GM23338 (cell line): ENCODE data around the gene TNS3. TPM values are rescaled to one million over a fixed set of nuclear protein-coding genes. Genes with fewer than 3 reads are reported as not detected.

Experiments used
- ATAC-seq: fragments of 200-7000 bp; cut with Tn5 transposase; 3 replicates; pipeline ENCODE4 v1.9.1; 2020
- DNase-seq: peaks from one replicate; pipeline ENCODE4 v3.0.0-alpha.2; 2015; ENCODE audit warnings: low spot score
- H2AFZ ChIP-seq: fragments of 200-600 bp; sonication (generic); 2 replicates; pipeline ENCODE4 v1.8.0; 2016; ENCODE audit warnings: antibody characterized with exemption, mild to moderate bottlenecking, moderate library complexity
- H3F3A ChIP-seq: fragments of 200-600 bp; sonication (generic); replicated peaks from 2 replicates; pipeline ENCODE4 v1.8.0; 2017; ENCODE audit warnings: antibody characterized with exemption, mixed run types, low read depth
- H3K27ac ChIP-seq: fragments of 200-600 bp; sonication (generic); 2 replicates; pipeline ENCODE4 v1.6.1; 2016; ENCODE audit warnings: low read depth
- H3K27me3 ChIP-seq: fragments of 200-600 bp; sonication (generic); 2 replicates; pipeline ENCODE4 v1.8.0; 2016; ENCODE audit warnings: mild to moderate bottlenecking, mixed run types, moderate library complexity; ENCODE audit not compliant: insufficient read depth
- H3K36me3 ChIP-seq: fragments of 200-600 bp; sonication (generic); 2 replicates; pipeline ENCODE4 v1.8.0; 2016; ENCODE audit warnings: mild to moderate bottlenecking; ENCODE audit not compliant: insufficient read depth
- H3K4me1 ChIP-seq: fragments of 200-600 bp; sonication (generic); 2 replicates; pipeline ENCODE4 v1.8.0; 2016; ENCODE audit warnings: mild to moderate bottlenecking, moderate library complexity; ENCODE audit not compliant: insufficient read depth
- H3K4me2 ChIP-seq: fragments of 200-600 bp; sonication (generic); 2 replicates; pipeline ENCODE4 v1.7.1; 2017; ENCODE audit warnings: mixed run types
- H3K4me3 ChIP-seq: fragments of 200-600 bp; sonication (generic); 2 replicates; pipeline ENCODE4 v1.6.1; 2016; ENCODE audit warnings: mixed run types
- H3K79me2 ChIP-seq: fragments of 200-600 bp; sonication (generic); replicated peaks from 2 replicates; pipeline ENCODE4 v1.8.0; 2017; ENCODE audit warnings: mild to moderate bottlenecking; ENCODE audit not compliant: insufficient read depth
- H3K9me2 ChIP-seq: fragments of 200-600 bp; sonication (generic); 2 replicates; pipeline ENCODE4 v1.8.0; 2017; ENCODE audit not compliant: insufficient read depth
- H4K20me1 ChIP-seq: fragments of 200-600 bp; sonication (generic); replicated peaks from 2 replicates; pipeline ENCODE4 v1.8.0; 2017; ENCODE audit warnings: mild to moderate bottlenecking; ENCODE audit not compliant: insufficient read depth
- H3K27ac Mint-ChIP-seq: 2 replicates; pipeline ENCODE4 v1.8.0; 2020; ENCODE audit warnings: inconsistent platforms, mild to moderate bottlenecking, moderate library complexity, mixed read lengths
- H3K27me3 Mint-ChIP-seq: 3 replicates; pipeline ENCODE4 v1.8.0; 2022; ENCODE audit warnings: low read depth, mild to moderate bottlenecking, moderate library complexity, mixed read lengths, inconsistent platforms; ENCODE audit not compliant: insufficient read depth, poor library complexity
- H3K36me3 Mint-ChIP-seq: 3 replicates; pipeline ENCODE4 v1.8.0; 2021; ENCODE audit warnings: low read depth, mild to moderate bottlenecking, inconsistent platforms, moderate library complexity, mixed read lengths
- H3K4me1 Mint-ChIP-seq: 3 replicates; pipeline ENCODE4 v1.8.0; 2020; ENCODE audit warnings: mild to moderate bottlenecking, inconsistent platforms, mixed read lengths
- H3K4me3 Mint-ChIP-seq: 3 replicates; pipeline ENCODE4 v1.8.0; 2021; ENCODE audit warnings: moderate library complexity, mild to moderate bottlenecking, inconsistent platforms, mixed read lengths
- H3K9me3 Mint-ChIP-seq: 3 replicates; pipeline ENCODE4 v1.8.0; 2020; ENCODE audit warnings: moderate library complexity, mild to moderate bottlenecking, inconsistent platforms, mixed read lengths
- CREB1 ChIP-seq: fragments of 250-450 bp; sonication (Bioruptor Pico); IDR thresholded peaks from 2 replicates; pipeline ENCODE4 v1.5.0; 2020; ENCODE audit warnings: low read depth, mild to moderate bottlenecking, moderate library complexity
- CTCF ChIP-seq, 2 experiments: fragments of 200-600 bp in 1 of 2; sonication (generic) in 1 of 2; conservative IDR thresholded peaks; 2 replicates each; pipeline versions ENCODE4 v1.5.1 to v1.6.1; 2016 to 2017; ENCODE audit warnings: antibody characterized with exemption in 2 of 2, low read depth in 2 of 2, mild to moderate bottlenecking in 2 of 2, moderate library complexity in 1 of 2
- ETS1 ChIP-seq: IDR thresholded peaks from 2 replicates; pipeline ENCODE4 v1.6.1; 2016; ENCODE audit warnings: antibody characterized with exemption
- EZH2 ChIP-seq: fragments of 200-600 bp; sonication (generic); IDR thresholded peaks from one replicate; pipeline ENCODE4 v1.8.0; 2017; ENCODE audit warnings: antibody characterized with exemption, mild to moderate bottlenecking, low read depth; ENCODE audit not compliant: unreplicated experiment
- EZH2phosphoT487 ChIP-seq: fragments of 200-600 bp; sonication (generic); IDR thresholded peaks from one replicate; pipeline ENCODE4 v1.8.1; 2018; ENCODE audit warnings: antibody characterized with exemption; ENCODE audit not compliant: unreplicated experiment
- JUNB ChIP-seq: IDR thresholded peaks from one replicate; pipeline ENCODE4 v1.6.1; 2016; ENCODE audit warnings: antibody characterized with exemption; ENCODE audit not compliant: unreplicated experiment
- NANOG ChIP-seq: IDR thresholded peaks from 2 replicates; pipeline ENCODE4 v1.6.1; 2016; ENCODE audit warnings: antibody characterized with exemption, borderline replicate concordance
- POLR2AphosphoS5 ChIP-seq: IDR thresholded peaks from 2 replicates; pipeline ENCODE4 v1.6.1; 2016; ENCODE audit warnings: antibody characterized with exemption, low read depth
- REST ChIP-seq: IDR thresholded peaks from one replicate; pipeline ENCODE4 v1.6.1; 2018; ENCODE audit warnings: antibody characterized with exemption; ENCODE audit not compliant: unreplicated experiment
- STAT1 ChIP-seq: IDR thresholded peaks from one replicate; pipeline ENCODE4 v1.6.1; 2016; ENCODE audit warnings: antibody characterized with exemption; ENCODE audit not compliant: unreplicated experiment
- ZNF114 ChIP-seq: fragments of 250-450 bp; sonication (Bioruptor Pico); IDR thresholded peaks from 2 replicates; pipeline ENCODE4 v1.5.0; 2020; ENCODE audit warnings: mild to moderate bottlenecking, moderate library complexity
- ZNF331 ChIP-seq: fragments of 250-450 bp; sonication (Bioruptor Pico); IDR thresholded peaks from 2 replicates; pipeline ENCODE4 v1.5.0; 2020; ENCODE audit warnings: low read depth, mild to moderate bottlenecking, moderate library complexity
- ZNF462 ChIP-seq: fragments of 250-450 bp; sonication (Bioruptor Pico); IDR thresholded peaks from 2 replicates; pipeline ENCODE4 v1.5.0; 2020; ENCODE audit warnings: mild to moderate bottlenecking, moderate library complexity
- polyA plus RNA-seq: library from polyadenylated mRNA; unstranded; fragments of >200 nt; fragmentation: Nextera tagmentation; extraction: Ambion mirVana; gene quantifications from 2 replicates; pipeline ENCODE4 v1.2.1, GENCODE V29; 2016
- total RNA-seq: library from RNA; depleted of rRNA; stranded (reverse); fragments of >200 nt; shearing (Covaris generic); gene quantifications from 2 replicates; pipeline ENCODE4 v1.2.3, GENCODE V29; 2014

The TNS3 gene
- total and polyA plus RNA-seq, 2 experiments from 2014 or later = 6.2 to 28.7 TPM

GRCh38 chr7:47362984-47363383 is 218.9 kb downstream of the TNS3 start:
- peaks cover 7% of the 10 kb centered on the region for H3K27me3 Mint-ChIP-seq
- H2AFZ ChIP-seq = no peak overlapping the region
- H3F3A ChIP-seq = no peaks in the 10 kb centered on the region
- no peaks in the 10 kb centered on the region for H3K36me3 ChIP-seq
- no peak for DNase-seq
- H3K9me2 ChIP-seq = peaks cover 4% of the 10 kb centered on the region; the same call in 1 of the 2 replicates
- H3K27ac Mint-ChIP-seq = no peak overlapping the region
- no peaks in the 10 kb centered on the region for H3K27me3 ChIP-seq
- H3K4me1 ChIP-seq = no peaks in the 10 kb centered on the region
- no peak overlapping the region for H3K27ac ChIP-seq
- H3K4me2 ChIP-seq = no peak overlapping the region
- no peaks in the 10 kb centered on the region for H3K4me1 Mint-ChIP-seq
- no peak for ATAC-seq
- 0 out of 2 replicates have a peak, but pooled peaks cover 5% of the 10 kb centered on the region for H3K79me2 ChIP-seq
- no peaks in the 10 kb centered on the region for H3K9me3 Mint-ChIP-seq
- H3K4me3 ChIP-seq = no peak overlapping the region
- no peak overlapping the region for H3K4me3 Mint-ChIP-seq
- TF ChIP-seq STAT1 (no peak), EZH2 (no peak), REST (no peak), CREB1 (CRISPR knock-in tag) (no peak), ZNF462 (CRISPR knock-in tag) (no peak), POLR2AphosphoS5 (no peak), NANOG (no peak), EZH2phosphoT487 (no peak), ETS1 (no peak), ZNF331 (CRISPR knock-in tag) (no peak), JUNB (no peak), CTCF (conservative IDR thresholded peaks at IDR 0.05; ENCODE audit: low read depth in 2 of 2) (no peak), ZNF114 (CRISPR knock-in tag) (no peak)
- H3K36me3 Mint-ChIP-seq = no peaks in the 10 kb centered on the region; the same call in 2 of the 3 replicates
- no peaks in the 10 kb centered on the region; the same call in 1 of the 2 replicates for H4K20me1 ChIP-seq
